ENCODE measurements around the gene CHORDC1.
"Not testable (repeated sequence)": the region's sequence is repeated elsewhere in the genome, so short reads cannot be mapped to it uniquely, and the experiment has no call there.

The CHORDC1 gene

GRCh38 chr11:90235526-90235925 lies 12.7 kb upstream of the CHORDC1 start:
- no peaks in the 10 kb centered on the region for H3K4me1 ChIP-seq (ENCODE audit: insufficient read depth, low read length)
- peaks cover 2% of the 10 kb centered on the region for H3K27me3 ChIP-seq (ENCODE audit: insufficient read depth, low read length)

GRCh38 chr11:90234977-90235376 lies 12.1 kb upstream of the CHORDC1 start:
- Histone ChIP-seq H3K36me3 (ENCODE audit: insufficient read depth, low read length) (no peaks in the 10 kb centered on the region), H2AFZ (ENCODE audit: low read depth, low read length) (no peak overlapping the region), H3K4me3 (ENCODE audit: low read length) (no peak overlapping the region), H3K27me3 (ENCODE audit: insufficient read depth, low read length) (peaks cover 2% of the 10 kb centered on the region), H3K9me3 (ENCODE audit: low read length) (no peaks in the 10 kb centered on the region), H3K4me1 (ENCODE audit: insufficient read depth, low read length) (no peaks in the 10 kb centered on the region)

More at GRCh38 chr11:90235526-90235925, 12.7 kb upstream of the CHORDC1 start:
- no peak overlapping the region for H2AFZ ChIP-seq (ENCODE audit: low read depth, low read length)
- no peaks in the 10 kb centered on the region for H3K36me3 ChIP-seq (ENCODE audit: insufficient read depth, low read length)
- no peaks in the 10 kb centered on the region for H3K9me3 ChIP-seq (ENCODE audit: low read length)
- H3K4me3 ChIP-seq (ENCODE audit: low read length): no peak overlapping the region

GRCh38 chr11:90229791-90230190 lies 6.9 kb upstream of the CHORDC1 start:
- no peaks in the 10 kb centered on the region for H3K9me3 ChIP-seq (ENCODE audit: low read length)
- no peak overlapping the region for H2AFZ ChIP-seq (ENCODE audit: low read depth, low read length)
- no peaks in the 10 kb centered on the region for H3K36me3 ChIP-seq (ENCODE audit: insufficient read depth, low read length)
- H3K27me3 ChIP-seq (ENCODE audit: insufficient read depth, low read length): peaks cover 2% of the 10 kb centered on the region
- no peak overlapping the region for H3K4me3 ChIP-seq (ENCODE audit: low read length)
- H3K4me1 ChIP-seq (ENCODE audit: insufficient read depth, low read length): no peaks in the 10 kb centered on the region

GRCh38 chr11:90228056-90228455 lies 5.2 kb upstream of the CHORDC1 start:
- no peaks in the 10 kb centered on the region for H3K36me3 ChIP-seq (ENCODE audit: insufficient read depth, low read length)
- no peaks in the 10 kb centered on the region for H3K27me3 ChIP-seq (ENCODE audit: insufficient read depth, low read length)
- no peak overlapping the region for H2AFZ ChIP-seq (ENCODE audit: low read depth, low read length)
- no peaks in the 10 kb centered on the region for H3K9me3 ChIP-seq (ENCODE audit: low read length)
- H3K4me1 ChIP-seq (ENCODE audit: insufficient read depth, low read length): peaks cover 9% of the 10 kb centered on the region
- no peak overlapping the region for H3K4me3 ChIP-seq (ENCODE audit: low read length)

- peak overlapping the region; percentile 84 for H3K4me3 ChIP-seq (ENCODE audit: low read length)
- H3K9me3 ChIP-seq (ENCODE audit: low read length): no peaks in the 10 kb centered on the region
- peak overlapping the region; percentile 72 for H2AFZ ChIP-seq (ENCODE audit: low read depth, low read length)
- no peaks in the 10 kb centered on the region for H3K36me3 ChIP-seq (ENCODE audit: insufficient read depth, low read length)
- H3K27me3 ChIP-seq (ENCODE audit: insufficient read depth, low read length): no peaks in the 10 kb centered on the region
- peaks cover 26% of the 10 kb centered on the region for H3K4me1 ChIP-seq (ENCODE audit: insufficient read depth, low read length)
Observed at GRCh38 chr11:90223248-90223585, 368 bp upstream of the CHORDC1 start.

- Histone ChIP-seq H3K4me1 (ENCODE audit: insufficient read depth, low read length) (peaks cover 26% of the 10 kb centered on the region), H3K27me3 (ENCODE audit: insufficient read depth, low read length) (no peaks in the 10 kb centered on the region), H3K9me3 (ENCODE audit: low read length) (no peaks in the 10 kb centered on the region), H2AFZ (ENCODE audit: low read depth, low read length) (no peak overlapping the region), H3K4me3 (ENCODE audit: low read length) (peak overlapping the region; percentile 84), H3K36me3 (ENCODE audit: insufficient read depth, low read length) (peaks cover 2% of the 10 kb centered on the region)
Observed at GRCh38 chr11:90221803-90222458, 918 bp downstream of the CHORDC1 start.

GRCh38 chr11:90220391-90220790 lies 2.5 kb downstream of the CHORDC1 start:
- Histone ChIP-seq H2AFZ (ENCODE audit: low read depth, low read length) (no peak overlapping the region), H3K27me3 (ENCODE audit: insufficient read depth, low read length) (no peaks in the 10 kb centered on the region), H3K4me3 (ENCODE audit: low read length) (peak overlapping the region; percentile 84), H3K36me3 (ENCODE audit: insufficient read depth, low read length) (peaks cover 11% of the 10 kb centered on the region), H3K4me1 (ENCODE audit: insufficient read depth, low read length) (peaks cover 26% of the 10 kb centered on the region), H3K9me3 (ENCODE audit: low read length) (no peaks in the 10 kb centered on the region)

GRCh38 chr11:90219438-90219837 lies 3.4 kb downstream of the CHORDC1 start:
- no peak overlapping the region for H3K4me3 ChIP-seq (ENCODE audit: low read length)
- H3K9me3 ChIP-seq (ENCODE audit: low read length): no peaks in the 10 kb centered on the region
- H3K4me1 ChIP-seq (ENCODE audit: insufficient read depth, low read length): peaks cover 26% of the 10 kb centered on the region
- H2AFZ ChIP-seq (ENCODE audit: low read depth, low read length): no peak overlapping the region
- H3K27me3 ChIP-seq (ENCODE audit: insufficient read depth, low read length): no peaks in the 10 kb centered on the region
- peaks cover 18% of the 10 kb centered on the region for H3K36me3 ChIP-seq (ENCODE audit: insufficient read depth, low read length)

- H2AFZ ChIP-seq (ENCODE audit: low read depth, low read length): no peak overlapping the region
- peaks cover 20% of the 10 kb centered on the region for H3K4me1 ChIP-seq (ENCODE audit: insufficient read depth, low read length)
- peaks cover 21% of the 10 kb centered on the region for H3K36me3 ChIP-seq (ENCODE audit: insufficient read depth, low read length)
- H3K9me3 ChIP-seq (ENCODE audit: low read length): no peaks in the 10 kb centered on the region
- H3K4me3 ChIP-seq (ENCODE audit: low read length): no peak overlapping the region
- H3K27me3 ChIP-seq (ENCODE audit: insufficient read depth, low read length): no peaks in the 10 kb centered on the region
Observed at GRCh38 chr11:90218606-90219005, 4.2 kb downstream of the CHORDC1 start.

- Histone ChIP-seq H3K4me3 (ENCODE audit: low read length) (no peak overlapping the region), H3K36me3 (ENCODE audit: insufficient read depth, low read length) (peaks cover 33% of the 10 kb centered on the region), H3K27me3 (ENCODE audit: insufficient read depth, low read length) (no peaks in the 10 kb centered on the region), H3K9me3 (ENCODE audit: low read length) (no peaks in the 10 kb centered on the region), H2AFZ (ENCODE audit: low read depth, low read length) (no peak overlapping the region), H3K4me1 (ENCODE audit: insufficient read depth, low read length) (peaks cover 13% of the 10 kb centered on the region)
Observed at GRCh38 chr11:90216611-90217010, 6.2 kb downstream of the CHORDC1 start.

GRCh38 chr11:90213322-90213721 lies 9.5 kb downstream of the CHORDC1 start:
- no peaks in the 10 kb centered on the region for H3K4me1 ChIP-seq (ENCODE audit: insufficient read depth, low read length)
- no peak overlapping the region for H2AFZ ChIP-seq (ENCODE audit: low read depth, low read length)
- H3K4me3 ChIP-seq (ENCODE audit: low read length): no peak overlapping the region
- no peaks in the 10 kb centered on the region for H3K27me3 ChIP-seq (ENCODE audit: insufficient read depth, low read length)
- H3K36me3 ChIP-seq (ENCODE audit: insufficient read depth, low read length): peaks cover 59% of the 10 kb centered on the region
- H3K9me3 ChIP-seq (ENCODE audit: low read length): no peaks in the 10 kb centered on the region

- H3K27me3 ChIP-seq (ENCODE audit: insufficient read depth, low read length): no peaks in the 10 kb centered on the region
- no peak overlapping the region for H3K4me3 ChIP-seq (ENCODE audit: low read length)
- peaks cover 57% of the 10 kb centered on the region for H3K36me3 ChIP-seq (ENCODE audit: insufficient read depth, low read length)
- H3K4me1 ChIP-seq (ENCODE audit: insufficient read depth, low read length): no peaks in the 10 kb centered on the region
- H2AFZ ChIP-seq (ENCODE audit: low read depth, low read length): no peak overlapping the region
- H3K9me3 ChIP-seq (ENCODE audit: low read length): no peaks in the 10 kb centered on the region
Observed at GRCh38 chr11:90208857-90209256, 14.0 kb downstream of the CHORDC1 start.

- H3K4me3 ChIP-seq (ENCODE audit: low read length); H2AFZ ChIP-seq (ENCODE audit: low read depth, low read length); H3K9me3 ChIP-seq (ENCODE audit: low read length); H3K27me3 ChIP-seq (ENCODE audit: insufficient read depth, low read length); H3K4me1 ChIP-seq (ENCODE audit: insufficient read depth, low read length): not testable (repeated sequence)
- peaks cover 56% of the 10 kb centered on the region for H3K36me3 ChIP-seq (ENCODE audit: insufficient read depth, low read length)
Observed at GRCh38 chr11:90207992-90208391, 14.9 kb downstream of the CHORDC1 start.

Data from neuron (in vitro differentiated cells).